Activated naive CD4-positive, alpha-beta T cell treated with anti-CD3 and anti-CD28 coated beads, Interleukin-2, amount 50 U/mL, for 72 hours (primary cell): ENCODE measurements around the gene AFM. TPM values are rescaled to one million over a fixed set of nuclear protein-coding genes. Genes with fewer than 3 reads are reported as not detected.

Experiments used
- ATAC-seq, 2 donors: fragments of 150-1000 bp; cut with Tn5 transposase; 2 replicates each; pipeline ENCODE4 v1.10.0; 2021; ENCODE audit warnings: mild to moderate bottlenecking in 2 of 2, moderate library complexity in 2 of 2
- DNase-seq, 2 donors: peaks; one replicate each; pipeline ENCODE4 v3.0.0; 2021 to 2022; ENCODE audit warnings: low spot score in 2 of 2
- H3K27ac Mint-ChIP-seq, 2 donors: one replicate each; pipeline ENCODE4 v1.8.0; 2022; ENCODE audit warnings: mild to moderate bottlenecking in 2 of 2, mixed read lengths in 2 of 2
- H3K36me3 Mint-ChIP-seq, 2 donors: one replicate each; pipeline ENCODE4 v1.8.0; 2022; ENCODE audit warnings: mixed read lengths in 2 of 2
- H3K9me3 Mint-ChIP-seq, 2 donors: one replicate each; pipeline ENCODE4 v1.8.0; 2022; ENCODE audit warnings: mixed read lengths in 2 of 2
- total RNA-seq, 2 donors: library from RNA; stranded (reverse); gene quantifications; one replicate each; pipeline ENCODE4 v1.2.3, GENCODE V29; 2022

AFM gene, protein sequence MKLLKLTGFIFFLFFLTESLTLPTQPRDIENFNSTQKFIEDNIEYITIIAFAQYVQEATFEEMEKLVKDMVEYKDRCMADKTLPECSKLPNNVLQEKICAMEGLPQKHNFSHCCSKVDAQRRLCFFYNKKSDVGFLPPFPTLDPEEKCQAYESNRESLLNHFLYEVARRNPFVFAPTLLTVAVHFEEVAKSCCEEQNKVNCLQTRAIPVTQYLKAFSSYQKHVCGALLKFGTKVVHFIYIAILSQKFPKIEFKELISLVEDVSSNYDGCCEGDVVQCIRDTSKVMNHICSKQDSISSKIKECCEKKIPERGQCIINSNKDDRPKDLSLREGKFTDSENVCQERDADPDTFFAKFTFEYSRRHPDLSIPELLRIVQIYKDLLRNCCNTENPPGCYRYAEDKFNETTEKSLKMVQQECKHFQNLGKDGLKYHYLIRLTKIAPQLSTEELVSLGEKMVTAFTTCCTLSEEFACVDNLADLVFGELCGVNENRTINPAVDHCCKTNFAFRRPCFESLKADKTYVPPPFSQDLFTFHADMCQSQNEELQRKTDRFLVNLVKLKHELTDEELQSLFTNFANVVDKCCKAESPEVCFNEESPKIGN
- not detected for total RNA-seq

DNA sequence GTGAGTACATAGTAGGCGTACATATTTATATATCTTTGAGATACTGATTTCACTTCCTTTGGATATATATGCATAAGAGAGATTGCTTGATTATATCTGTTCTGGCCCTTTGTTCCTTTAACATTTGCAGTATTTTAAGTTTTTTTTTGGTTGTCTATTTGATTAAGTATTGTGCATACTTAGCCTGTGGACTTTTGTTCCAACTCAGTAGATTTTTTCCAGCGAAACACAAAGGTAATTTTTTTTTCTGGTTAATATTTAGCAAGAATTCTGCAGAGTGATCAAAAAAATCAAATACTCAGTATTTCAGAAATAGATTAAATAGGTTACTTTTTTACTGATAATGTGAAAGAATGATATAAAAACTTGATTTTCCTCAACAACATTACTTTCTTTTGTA, at the start of gene AFM:
Gene AFM, plus strand, starts transcription at position 388 of the 400 bp plus-strand sequence. CDS start 31 bp downstream, outside the sequence.
- ATAC-seq, result no peak

DNA sequence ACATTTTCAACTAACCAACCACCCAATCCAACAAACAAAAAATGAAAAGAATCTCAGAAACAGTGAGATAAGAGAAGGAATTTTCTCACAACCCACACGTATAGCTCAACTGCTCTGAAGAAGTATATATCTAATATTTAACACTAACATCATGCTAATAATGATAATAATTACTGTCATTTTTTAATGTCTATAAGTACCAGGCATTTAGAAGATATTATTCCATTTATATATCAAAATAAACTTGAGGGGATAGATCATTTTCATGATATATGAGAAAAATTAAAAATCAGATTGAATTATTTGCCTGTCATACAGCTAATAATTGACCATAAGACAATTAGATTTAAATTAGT, 49.8 kb upstream of the AFM start:
- Mint-ChIP-seq H3K9me3 (no peaks in the 10 kb centered on the region), H3K27ac (no peak overlapping the region)
- no peak for ATAC-seq

More for the DNA sequence above, at the start of gene AFM:
- H3K27ac Mint-ChIP-seq, result no peak within 1 kb of the TSS
- no peaks in the 10 kb centered on the region for H3K9me3 Mint-ChIP-seq
- no peaks in the 10 kb centered on the region for H3K36me3 Mint-ChIP-seq
- no peak for DNase-seq

DNA sequence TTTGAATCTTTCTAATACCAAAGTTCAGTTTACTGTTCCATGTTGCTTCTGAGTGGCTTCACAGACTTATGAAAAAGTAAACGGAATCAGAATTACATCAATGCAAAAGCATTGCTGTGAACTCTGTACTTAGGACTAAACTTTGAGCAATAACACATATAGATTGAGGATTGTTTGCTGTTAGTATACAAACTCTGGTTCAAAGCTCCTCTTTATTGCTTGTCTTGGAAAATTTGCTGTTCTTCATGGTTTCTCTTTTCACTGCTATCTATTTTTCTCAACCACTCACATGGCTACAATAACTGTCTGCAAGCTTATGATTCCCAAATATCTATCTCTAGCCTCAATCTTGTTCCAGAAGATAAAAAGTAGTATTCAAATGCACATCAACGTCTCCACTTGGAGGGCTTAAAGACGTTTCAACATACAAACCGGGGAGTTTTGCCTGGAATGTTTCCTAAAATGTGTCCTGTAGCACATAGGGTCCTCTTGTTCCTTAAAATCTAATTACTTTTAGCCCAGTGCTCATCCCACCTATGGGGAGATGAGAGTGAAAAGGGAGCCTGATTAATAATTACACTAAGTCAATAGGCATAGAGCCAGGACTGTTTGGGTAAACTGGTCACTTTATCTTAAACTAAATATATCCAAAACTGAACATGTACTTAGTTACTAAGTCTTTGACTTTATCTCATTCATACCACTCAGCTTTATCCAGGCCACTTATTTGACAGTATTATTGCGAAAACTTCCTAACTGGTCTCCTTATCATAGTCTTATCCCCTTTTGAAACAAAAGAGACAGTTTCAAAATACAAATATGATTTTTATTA, 49.2 kb upstream of the AFM start:
- no peaks in the 10 kb centered on the region for H3K36me3 Mint-ChIP-seq
- ATAC-seq, result no peak
- no peaks in the 10 kb centered on the region for H3K9me3 Mint-ChIP-seq
- no peak overlapping the region for H3K27ac Mint-ChIP-seq
- no peak for DNase-seq

More for the DNA sequence above, 49.8 kb upstream of the AFM start:
- DNase-seq, result no peak
- no peaks in the 10 kb centered on the region for H3K36me3 Mint-ChIP-seq

DNA sequence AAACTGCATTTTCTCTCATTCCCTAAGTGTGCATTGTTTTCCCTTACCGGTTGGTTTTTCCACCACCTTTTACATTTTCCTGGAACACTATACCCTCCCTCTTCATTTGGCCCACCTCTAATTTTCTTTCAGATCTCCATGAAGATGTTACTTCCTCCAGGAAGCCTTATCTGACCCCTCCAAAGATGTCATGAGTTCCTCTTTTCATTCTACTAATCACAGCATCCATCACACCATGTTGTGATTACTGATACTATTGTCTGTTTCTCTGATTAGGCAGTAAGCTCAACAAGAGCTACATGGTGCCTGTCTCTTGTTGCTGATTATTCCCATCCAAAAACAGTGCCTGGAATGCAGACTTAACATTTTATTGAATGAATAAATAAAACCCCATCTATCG, 48.4 kb upstream of the AFM start:
- no peak for ATAC-seq
- Mint-ChIP-seq H3K9me3 (no peaks in the 10 kb centered on the region), H3K36me3 (no peaks in the 10 kb centered on the region), H3K27ac (no peak overlapping the region)
- no peak for DNase-seq

DNA sequence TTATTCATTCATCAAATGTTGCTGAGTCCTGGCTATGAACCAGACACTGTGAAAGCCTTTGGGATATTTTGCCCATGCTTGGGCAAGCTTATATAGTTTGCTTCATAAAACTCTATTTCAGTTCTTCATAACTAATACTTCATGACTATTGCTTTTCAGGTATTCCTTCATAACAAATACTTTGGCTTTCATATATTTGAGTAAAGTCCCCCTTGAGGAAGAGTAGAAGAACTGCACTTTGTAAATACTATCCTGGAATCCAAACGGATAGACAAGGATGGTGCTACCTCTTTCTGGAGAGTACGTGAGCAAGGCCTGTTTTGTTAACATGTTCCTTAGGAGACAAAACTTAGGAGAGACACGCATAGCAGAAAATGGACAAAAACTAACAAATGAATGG, 47.2 kb upstream of the AFM start:
- DNase-seq (no peak), ATAC-seq (no peak)
- Mint-ChIP-seq H3K36me3 (no peaks in the 10 kb centered on the region), H3K27ac (no peak overlapping the region), H3K9me3 (no peaks in the 10 kb centered on the region)

DNA sequence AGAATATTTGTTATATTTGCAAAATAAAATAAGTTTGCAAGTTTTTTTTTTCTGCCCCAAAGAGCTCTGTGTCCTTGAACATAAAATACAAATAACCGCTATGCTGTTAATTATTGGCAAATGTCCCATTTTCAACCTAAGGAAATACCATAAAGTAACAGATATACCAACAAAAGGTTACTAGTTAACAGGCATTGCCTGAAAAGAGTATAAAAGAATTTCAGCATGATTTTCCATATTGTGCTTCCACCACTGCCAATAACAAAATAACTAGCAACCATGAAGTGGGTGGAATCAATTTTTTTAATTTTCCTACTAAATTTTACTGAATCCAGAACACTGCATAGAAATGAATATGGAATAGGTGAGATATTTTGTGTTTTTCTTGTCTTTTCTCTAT, 45.6 kb upstream of the AFM start, which contains the start of gene AFP:
Gene AFP, plus strand, starts transcription at position 238 of the 400 bp plus-strand sequence. Its CDS starts 42 bp downstream, at position 280.
- Mint-ChIP-seq H3K27ac (no peak within 1 kb of the TSS), H3K9me3 (no peaks in the 10 kb centered on the region), H3K36me3 (no peaks in the 10 kb centered on the region)
- no peak for ATAC-seq
- no peak for DNase-seq

DNA sequence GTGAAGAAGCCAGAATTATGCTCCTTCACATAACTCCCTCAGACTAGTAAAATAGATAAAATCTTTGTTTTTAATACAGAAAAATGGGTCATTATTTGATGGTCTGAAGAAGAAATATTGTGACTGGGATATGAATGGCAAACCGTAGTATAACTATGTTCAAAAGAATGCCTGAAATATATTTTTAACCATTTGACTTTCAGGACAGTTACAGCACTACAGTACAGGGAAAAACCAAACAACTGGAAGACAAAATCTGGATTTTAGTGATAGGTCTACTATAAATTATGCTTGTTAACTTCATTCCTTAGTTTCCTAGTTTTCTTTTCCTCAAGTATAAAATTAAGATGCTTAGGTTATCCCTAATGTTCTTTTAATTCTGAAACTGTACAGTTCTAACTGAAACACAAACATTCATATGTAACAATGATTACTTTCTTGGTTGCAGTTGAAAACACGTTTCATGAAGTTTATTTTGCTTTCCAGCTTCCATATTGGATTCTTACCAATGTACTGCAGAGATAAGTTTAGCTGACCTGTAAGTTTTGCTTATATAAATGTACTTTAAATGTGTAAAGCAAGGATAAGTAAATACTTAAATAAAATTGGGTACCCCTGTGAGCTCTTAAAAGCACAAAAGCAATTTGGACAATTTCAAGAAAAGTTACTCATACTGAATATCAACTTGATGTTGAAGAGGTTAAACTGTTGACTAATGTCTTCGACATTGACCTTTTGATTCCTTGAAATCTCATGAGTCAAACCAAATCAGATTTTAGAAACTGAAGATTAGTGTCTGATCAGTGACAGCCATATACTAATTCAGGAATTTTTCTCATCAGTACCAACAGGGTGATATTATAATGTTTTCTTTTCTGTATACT, 44.6 kb upstream of the AFM start:
- ATAC-seq (no peak), DNase-seq (no peak)
- Mint-ChIP-seq H3K36me3 (no peaks in the 10 kb centered on the region), H3K9me3 (no peaks in the 10 kb centered on the region), H3K27ac (no peak overlapping the region)

DNA sequence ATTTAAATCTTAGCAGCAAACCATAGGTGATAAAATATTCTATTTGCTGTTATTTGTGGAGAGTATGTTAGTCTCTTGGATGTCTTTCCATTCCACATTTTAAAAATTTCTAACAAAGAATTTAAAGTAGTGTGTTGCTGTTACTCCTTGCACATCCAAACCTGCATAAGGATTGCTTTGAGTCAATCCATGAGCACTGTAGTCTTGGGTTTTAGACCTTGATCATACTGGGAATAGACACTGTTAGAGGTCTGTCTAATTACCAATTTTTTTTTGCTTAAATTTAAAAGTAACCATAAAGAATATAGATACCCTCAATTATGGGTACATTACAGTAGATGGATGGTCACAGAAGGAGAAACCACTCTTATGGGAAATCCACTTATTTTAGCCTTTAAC, 44.0 kb upstream of the AFM start:
- no peaks in the 10 kb centered on the region for H3K9me3 Mint-ChIP-seq
- ATAC-seq (no peak), DNase-seq (no peak)
- no peaks in the 10 kb centered on the region for H3K36me3 Mint-ChIP-seq
- no peak overlapping the region for H3K27ac Mint-ChIP-seq

DNA sequence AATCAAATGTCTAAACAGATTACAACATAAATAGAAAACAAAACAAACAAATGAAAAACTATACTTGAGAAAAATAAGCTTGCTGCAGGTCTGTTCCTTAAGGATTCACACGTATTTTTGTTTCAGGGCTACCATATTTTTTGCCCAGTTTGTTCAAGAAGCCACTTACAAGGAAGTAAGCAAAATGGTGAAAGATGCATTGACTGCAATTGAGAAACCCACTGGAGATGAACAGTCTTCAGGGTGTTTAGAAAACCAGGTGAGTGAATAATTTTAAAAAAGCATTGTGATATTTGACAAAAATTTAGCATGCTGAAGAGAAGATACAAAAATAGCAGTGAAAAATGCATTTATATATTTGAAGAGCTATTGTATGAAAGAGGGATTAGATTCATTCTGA, 43.5 kb upstream of the AFM start:
- Mint-ChIP-seq H3K27ac (no peak overlapping the region), H3K9me3 (no peaks in the 10 kb centered on the region), H3K36me3 (no peaks in the 10 kb centered on the region)
- ATAC-seq, result no peak
- no peak for DNase-seq

DNA sequence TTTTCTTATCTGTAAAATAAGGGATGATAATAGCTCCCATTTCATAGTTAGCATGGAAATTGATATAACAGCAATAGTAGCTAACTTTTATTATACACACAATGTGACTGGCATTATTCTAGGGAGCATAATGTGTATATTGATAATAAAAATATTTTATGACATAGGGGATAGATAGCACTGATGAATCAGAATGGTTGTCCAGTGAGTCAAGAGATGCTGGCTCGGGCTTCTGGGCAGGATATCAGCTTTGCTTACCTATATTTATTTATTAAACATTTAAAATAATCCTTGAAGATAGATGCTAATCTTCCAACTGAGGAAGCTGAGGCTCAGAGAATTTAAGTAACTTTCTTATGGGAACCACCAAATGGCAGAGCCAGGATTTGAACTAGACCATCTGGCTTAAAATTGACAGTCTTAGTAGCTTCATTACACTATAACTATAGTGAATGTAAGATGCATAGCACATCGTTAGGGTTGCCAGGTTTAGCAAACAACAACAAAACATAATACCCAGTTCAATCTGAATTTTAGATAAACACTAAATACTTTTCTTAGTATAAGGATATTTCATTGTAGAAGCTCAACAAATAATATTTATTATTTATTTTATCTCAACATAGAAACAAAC, 42.8 kb upstream of the AFM start:
- Mint-ChIP-seq H3K36me3 (no peaks in the 10 kb centered on the region), H3K9me3 (no peaks in the 10 kb centered on the region), H3K27ac (no peak overlapping the region)
- DNase-seq (no peak), ATAC-seq (no peak)

DNA sequence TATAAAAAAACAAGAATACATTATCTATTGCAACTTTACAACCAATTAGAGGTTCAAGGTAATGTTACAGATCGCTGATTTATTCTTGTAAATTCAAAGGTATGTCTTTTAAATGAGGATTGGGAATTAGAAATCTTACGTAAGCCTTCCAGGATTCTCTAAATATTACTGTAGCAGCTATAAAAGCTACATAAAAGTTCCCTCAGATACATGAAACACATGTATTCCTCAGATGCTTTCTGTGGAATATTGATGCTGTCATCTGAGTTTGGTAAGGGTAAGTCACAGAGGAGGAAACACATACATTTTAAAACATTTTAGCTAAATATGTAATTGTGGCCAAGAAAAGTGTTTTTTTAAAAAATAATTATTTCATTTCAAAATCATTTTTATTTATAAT, 42.1 kb upstream of the AFM start:
- H3K36me3 Mint-ChIP-seq, result no peaks in the 10 kb centered on the region
- no peak overlapping the region for H3K27ac Mint-ChIP-seq
- DNase-seq, result no peak

DNA sequence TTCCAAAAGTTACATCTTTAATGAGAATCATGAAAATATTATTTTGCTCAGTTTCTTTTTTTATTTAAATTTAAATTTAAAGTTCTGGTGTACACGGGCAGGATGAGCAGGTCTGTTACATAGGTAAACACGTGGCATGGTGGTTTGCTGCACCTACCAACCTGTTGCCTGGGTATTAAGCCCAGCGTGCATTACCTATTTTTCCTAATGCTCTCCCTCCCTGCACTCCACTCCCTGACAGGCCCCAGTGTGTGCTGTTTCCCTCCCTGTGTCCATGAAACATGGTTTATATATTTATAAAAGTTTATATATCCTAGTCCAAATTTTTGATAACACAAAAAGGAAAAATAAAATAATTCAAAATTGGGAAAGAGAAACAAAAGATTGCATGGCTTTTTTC, 41.6 kb upstream of the AFM start:
- H3K9me3 Mint-ChIP-seq, result no peaks in the 10 kb centered on the region
- H3K36me3 Mint-ChIP-seq, result no peaks in the 10 kb centered on the region
- no peak for ATAC-seq
- no peak for DNase-seq
- no peak overlapping the region for H3K27ac Mint-ChIP-seq

More for the DNA sequence above, 42.1 kb upstream of the AFM start:
- no peaks in the 10 kb centered on the region for H3K9me3 Mint-ChIP-seq
- ATAC-seq, result no peak

DNA sequence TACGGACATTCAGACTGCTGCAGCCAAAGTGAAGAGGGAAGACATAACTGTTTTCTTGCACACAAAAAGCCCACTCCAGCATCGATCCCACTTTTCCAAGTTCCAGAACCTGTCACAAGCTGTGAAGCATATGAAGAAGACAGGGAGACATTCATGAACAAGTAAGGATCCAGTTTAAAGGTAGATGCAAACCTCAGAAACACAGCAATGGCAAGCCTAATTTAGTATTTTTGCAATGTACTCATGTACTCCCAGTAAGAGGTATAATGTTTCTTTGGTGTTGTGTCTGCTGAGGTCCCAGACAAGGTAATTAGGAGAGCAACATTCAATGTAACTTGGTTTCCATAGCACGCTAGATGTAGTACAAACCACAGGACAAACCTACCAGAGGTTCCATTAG, 40.9 kb upstream of the AFM start:
- no peak overlapping the region for H3K27ac Mint-ChIP-seq
- H3K9me3 Mint-ChIP-seq, result no peaks in the 10 kb centered on the region
- H3K36me3 Mint-ChIP-seq, result no peaks in the 10 kb centered on the region
- DNase-seq (no peak), ATAC-seq (no peak)

DNA sequence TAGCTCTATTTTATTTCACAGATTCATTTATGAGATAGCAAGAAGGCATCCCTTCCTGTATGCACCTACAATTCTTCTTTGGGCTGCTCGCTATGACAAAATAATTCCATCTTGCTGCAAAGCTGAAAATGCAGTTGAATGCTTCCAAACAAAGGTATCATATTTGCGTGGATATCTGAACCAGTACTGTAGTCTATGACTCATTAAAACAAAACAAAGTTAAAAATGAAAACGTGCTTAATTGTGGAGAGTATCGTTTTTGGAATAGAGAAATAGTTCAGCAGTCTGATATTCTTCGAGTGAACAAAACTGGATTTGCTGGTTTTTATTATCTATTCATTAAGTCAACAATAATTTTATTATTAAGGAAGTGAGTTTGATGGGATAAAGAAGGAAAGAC, 39.3 kb upstream of the AFM start:
- H3K36me3 Mint-ChIP-seq, result no peaks in the 10 kb centered on the region
- ATAC-seq, result no peak
- no peaks in the 10 kb centered on the region for H3K9me3 Mint-ChIP-seq
- H3K27ac Mint-ChIP-seq, result no peak overlapping the region
- no peak for DNase-seq

DNA sequence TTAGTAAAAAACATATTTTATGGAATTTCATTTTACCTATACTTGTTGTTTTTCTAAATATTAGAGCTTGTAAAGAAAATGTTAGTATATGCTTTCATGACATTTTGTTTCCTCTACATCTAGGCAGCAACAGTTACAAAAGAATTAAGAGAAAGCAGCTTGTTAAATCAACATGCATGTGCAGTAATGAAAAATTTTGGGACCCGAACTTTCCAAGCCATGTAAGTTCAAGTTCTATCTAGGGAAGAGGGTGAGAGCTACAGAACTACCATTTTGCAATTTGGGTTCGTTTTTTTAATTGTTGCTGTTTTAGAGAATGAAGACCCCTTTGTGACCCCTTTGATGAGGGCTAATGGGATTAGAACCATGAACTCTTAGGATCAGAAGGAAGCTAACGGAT, 38.3 kb upstream of the AFM start:
- Mint-ChIP-seq H3K9me3 (no peaks in the 10 kb centered on the region), H3K36me3 (no peaks in the 10 kb centered on the region), H3K27ac (no peak overlapping the region)
- DNase-seq (no peak), ATAC-seq (no peak)
